Measurements from ENCODE around the gene AGAP1.

The AGAP1 gene

DNA sequence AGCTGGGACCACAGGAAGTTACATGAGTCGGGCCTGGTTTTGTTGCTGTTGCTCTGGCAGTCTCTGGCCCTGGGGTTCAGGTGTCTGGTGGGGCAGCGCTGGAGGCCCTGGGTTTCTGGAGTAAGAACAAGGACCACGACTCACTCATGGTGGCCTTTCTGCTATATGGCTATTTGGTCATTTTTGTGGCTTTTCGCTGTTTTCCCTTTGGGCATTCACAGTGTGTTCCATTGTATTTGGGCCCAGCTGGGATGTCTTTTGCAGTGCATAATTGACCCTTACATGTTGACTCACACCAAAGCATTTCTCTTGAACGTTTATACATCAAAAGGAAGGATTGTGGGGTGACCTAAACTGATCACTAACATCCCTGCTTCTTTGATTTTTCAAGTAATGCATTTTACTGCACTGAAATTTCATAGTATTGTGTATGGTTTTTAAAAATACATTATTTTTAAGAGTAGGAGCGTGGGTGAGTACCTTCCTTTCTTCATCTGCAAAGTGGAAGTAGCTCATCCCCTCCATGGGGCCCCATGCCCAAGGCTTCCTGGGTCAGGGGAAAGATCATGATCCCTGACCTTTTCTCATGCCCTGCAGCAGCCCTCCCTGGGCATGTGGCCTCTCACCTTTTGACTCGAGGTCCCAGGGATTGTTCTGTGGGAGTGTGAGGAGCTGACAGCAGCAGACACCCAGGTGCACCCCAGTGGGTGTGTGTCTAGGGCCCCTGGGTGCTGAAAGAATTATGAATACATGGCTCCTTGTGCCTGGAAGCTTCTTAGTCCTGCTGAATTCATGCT, 225.5 kb downstream of the AGAP1 start:
- FAIRE-seq, result no peak

- FAIRE-seq, result no peak
Measured at GRCh38 chr2:235721625-235722024, 227.8 kb downstream of the AGAP1 start.

GRCh38 chr2:235722869-235723268, 229.0 kb downstream of the AGAP1 start:
- no peak for FAIRE-seq

GRCh38 chr2:235723371-235723770, 229.5 kb downstream of the AGAP1 start:
- no peak for FAIRE-seq

GRCh38 chr2:235723811-235724465, 230.1 kb downstream of the AGAP1 start:
- no peak for FAIRE-seq

DNA sequence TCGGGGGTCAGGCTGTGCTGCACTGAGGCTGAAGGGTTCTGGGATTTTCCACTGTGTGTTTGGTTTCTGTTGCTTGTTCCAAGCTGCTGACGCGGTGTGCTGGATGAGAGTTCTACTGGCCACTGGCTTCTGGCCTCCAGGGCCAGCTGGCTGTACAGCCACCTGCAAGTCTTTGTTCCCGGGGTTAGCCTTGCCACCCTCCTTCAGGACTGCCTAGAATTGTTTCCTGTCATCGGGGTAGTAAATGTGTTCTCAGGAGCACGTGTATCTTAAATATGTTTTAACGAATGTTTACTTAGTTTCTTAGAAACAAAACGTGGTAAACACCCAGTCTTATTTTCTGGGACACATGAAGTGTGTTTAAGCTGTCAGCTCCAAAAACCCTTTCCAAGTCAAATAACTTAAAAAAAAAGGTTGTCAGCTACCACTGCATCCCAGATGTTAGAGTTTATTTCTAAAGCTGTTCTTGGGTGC, 231.2 kb downstream of the AGAP1 start:
- FAIRE-seq, result no peak

- FAIRE-seq, result no peak
Measured at GRCh38 chr2:235725841-235726240, 232.0 kb downstream of the AGAP1 start.

- no peak for FAIRE-seq
Measured at GRCh38 chr2:235726554-235726953, 232.7 kb downstream of the AGAP1 start.

DNA sequence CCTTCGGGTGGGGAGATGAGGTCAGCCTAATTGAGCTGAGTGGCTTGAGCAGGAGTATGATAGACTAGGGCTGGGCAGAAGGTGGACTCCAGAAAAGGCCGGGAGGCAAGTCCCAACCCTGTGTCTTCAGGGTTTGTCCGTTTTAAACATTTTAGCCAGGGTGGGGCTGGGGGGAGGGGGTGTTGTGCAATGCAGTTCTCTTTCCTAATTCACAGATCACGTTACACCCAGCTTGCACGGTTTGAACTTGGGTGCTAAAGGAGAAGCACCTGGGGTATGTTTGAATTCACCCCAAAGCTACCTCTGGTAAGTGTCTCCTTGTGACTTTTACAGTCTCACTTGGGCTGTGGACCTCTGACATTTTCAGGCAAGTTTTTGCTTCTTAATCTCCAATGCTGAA, 233.3 kb downstream of the AGAP1 start:
- FAIRE-seq, result no peak

GRCh38 chr2:235727891-235728799, 234.3 kb downstream of the AGAP1 start:
- no peak for FAIRE-seq

DNA sequence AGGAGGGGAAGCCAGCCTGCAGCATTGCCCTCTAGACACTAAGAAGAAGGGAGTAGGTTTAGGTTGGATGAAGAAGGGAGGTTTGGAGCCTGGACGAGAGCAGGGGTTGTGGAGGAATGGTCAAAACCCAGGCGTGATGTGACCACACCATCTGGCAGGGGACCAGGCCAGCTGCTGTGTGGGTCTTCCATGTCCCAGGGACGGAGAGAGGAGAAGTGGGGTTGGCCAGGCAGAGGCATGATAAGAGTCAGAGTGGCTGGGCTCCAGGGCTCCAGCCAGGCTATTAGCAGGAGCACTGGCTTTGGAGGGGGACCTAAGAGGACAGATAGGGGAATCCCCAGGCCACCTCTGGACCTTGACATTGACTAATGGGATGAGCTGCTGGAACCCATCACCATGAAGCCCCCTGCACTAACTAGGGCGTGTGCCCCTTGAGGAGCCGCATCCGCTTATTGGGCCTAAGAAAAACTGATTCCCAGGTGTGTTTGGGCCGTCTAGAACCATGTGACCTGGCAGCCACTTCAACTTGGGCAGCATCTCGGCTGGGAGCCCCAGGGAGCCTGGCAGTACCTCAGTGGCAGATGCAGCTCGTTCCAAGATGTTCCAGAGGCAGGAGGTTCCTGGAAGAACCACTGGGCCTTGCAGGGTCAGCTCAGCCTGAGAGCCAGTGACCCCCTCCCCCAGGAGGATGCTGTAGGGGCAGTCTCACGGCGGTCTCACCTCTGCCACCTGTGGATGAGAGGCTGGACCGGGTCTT, 235.1 kb downstream of the AGAP1 start:
- FAIRE-seq, result no peak

- no peak for FAIRE-seq
Measured at GRCh38 chr2:235729557-235729947, 235.7 kb downstream of the AGAP1 start.

GRCh38 chr2:235730115-235730514, 236.3 kb downstream of the AGAP1 start:
- FAIRE-seq, result no peak

DNA sequence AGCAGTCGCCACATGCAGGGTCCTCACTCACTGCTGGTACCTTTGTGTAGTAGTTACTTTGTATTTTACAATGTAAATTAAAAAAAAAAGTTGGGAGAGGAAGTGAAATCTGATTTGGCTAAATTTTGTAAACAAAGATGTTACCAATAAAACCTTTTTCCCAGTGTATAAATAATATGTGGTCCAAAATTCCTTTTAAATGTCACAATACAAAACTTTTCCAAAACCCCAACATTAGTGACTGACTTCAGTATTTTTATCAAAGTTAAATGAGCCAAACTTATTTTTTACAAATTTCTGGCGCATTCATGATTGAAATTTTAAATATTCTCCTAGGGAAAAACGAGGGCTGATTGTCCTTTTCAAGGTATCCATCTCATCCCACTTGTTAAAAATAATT, 239.9 kb downstream of the AGAP1 start:
- FAIRE-seq, result no peak

GRCh38 chr2:235734168-235734567, 240.3 kb downstream of the AGAP1 start:
- FAIRE-seq, result no peak

- FAIRE-seq, result no peak
Measured at GRCh38 chr2:235734688-235735231, 240.9 kb downstream of the AGAP1 start.

DNA sequence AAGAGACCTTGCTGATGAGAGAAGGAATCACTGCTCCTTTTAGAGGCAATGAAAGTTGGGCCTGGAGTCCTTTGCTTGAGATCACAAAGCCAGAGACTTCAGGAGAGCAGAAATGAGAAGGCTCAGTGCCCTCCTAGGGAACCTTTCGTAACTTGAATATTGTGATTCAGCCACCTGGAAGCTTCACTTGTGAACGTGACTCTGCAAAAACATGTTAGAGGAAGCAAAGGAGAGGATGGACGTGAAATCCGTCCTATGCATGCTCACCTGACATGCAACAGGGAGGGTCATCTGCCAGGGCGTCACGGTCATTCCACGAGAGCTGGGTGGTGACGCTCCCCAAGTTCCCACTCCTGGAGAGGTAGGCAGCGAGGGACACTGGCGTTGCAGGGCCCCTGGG, 243.6 kb downstream of the AGAP1 start:
- FAIRE-seq, result no peak

- FAIRE-seq, result no peak
Measured at GRCh38 chr2:235737840-235738239, 244.0 kb downstream of the AGAP1 start.

DNA sequence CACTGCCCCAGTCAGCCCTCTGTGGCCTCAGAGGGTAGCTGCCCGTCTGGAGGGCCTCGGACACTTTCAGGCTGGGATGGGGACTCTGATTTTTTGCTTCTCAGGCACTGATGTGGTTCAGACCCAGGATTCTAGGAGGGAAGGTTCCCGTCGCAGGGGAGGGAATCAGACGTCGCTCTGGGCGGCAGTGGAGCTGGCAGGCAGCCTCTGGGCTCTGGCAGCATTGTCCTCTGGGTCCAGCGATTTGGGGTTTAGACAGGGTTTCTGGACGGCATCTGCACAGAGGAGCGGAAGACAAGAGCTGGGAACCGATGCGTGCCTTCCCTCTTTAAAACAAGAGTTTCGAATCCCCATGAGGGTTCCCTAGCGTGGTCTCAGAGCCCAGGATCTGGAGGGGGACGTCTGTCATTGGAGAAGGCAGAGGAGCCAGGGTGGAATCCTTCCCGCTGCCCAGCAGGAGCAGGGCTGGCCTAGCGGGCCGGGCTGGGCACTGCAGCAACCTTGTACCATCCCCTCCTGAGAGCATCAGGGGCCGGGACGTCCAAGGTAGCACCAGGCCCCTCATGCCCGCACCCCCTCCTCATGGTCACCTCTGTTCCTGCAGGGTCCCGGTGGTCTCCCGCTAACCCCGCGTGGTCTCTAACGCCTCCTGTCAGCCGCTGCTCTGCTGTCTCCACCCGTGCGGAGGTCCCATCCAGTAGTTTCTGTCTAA, 246.0 kb downstream of the AGAP1 start:
- FAIRE-seq, result no peak

DNA sequence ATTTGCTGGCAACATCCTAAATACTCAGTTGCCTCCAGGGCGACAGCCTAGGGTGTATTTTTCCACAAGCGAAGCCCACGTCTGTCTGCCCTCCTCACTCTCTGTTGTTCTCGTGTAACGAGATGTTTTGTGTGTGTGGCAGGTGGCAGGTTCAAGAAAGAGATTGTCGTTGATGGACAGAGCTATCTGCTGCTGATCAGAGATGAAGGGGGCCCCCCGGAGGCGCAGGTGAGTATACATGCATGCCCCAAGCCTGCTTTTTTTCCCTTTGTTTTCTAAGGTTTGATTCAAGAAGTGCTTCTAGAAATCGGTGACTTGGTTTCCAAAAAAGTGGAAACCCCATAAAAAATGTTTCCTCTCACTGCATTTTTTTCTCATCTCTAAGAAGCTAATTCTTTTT, 247.0 kb downstream of the AGAP1 start:
- no peak for FAIRE-seq

DNA sequence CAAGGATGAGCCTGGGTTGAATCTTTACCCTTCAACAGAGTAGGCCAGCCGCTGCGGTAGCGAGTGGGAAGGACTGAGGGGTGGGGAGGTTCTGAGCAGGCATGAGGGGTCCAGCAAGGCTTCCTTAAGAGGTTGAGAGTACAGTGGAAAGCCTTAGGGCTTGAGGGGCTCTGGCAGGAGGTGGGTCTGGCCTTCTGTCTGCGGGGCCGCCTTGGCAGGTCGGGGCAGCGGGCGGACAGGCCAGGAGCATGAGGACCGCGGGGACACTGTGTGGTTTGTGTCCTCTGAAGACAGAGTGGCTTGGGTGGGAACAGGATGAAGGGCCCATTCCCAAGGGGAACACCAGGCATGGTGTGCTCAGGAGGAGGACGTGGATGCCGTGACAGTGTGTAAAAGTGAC, 250.3 kb downstream of the AGAP1 start:
- no peak for FAIRE-seq

- FAIRE-seq, result no peak
Measured at GRCh38 chr2:235745597-235745996, 251.8 kb downstream of the AGAP1 start.

Data from TTC549 (cell line).